SK-N-SH (cell line): ENCODE results near the gene SP3. TPM values are rescaled to one million over a fixed set of nuclear protein-coding genes. Genes with fewer than 3 reads are reported as not detected.
A peak's percentile ranks its signal among the peaks of the same experiment; 100 is the strongest.

Experiments
- CTCF ChIA-PET: fragments of 300-600, 350-600 bp; formaldehyde crosslinking; extraction: SDS; loops from one replicate; lab custom pipeline; 2021; lab: Yijun Ruan, JAX
- POLR2A ChIA-PET: fragments of 350-600 bp; sonication (Branson Sonifier 250); formaldehyde crosslinking; extraction: SDS; loops from one replicate; lab custom pipeline; 2020; ENCODE audit warnings: antibody characterized with exemption, inconsistent platforms; lab: Yijun Ruan, JAX
- DNase-seq: peaks from one replicate; pipeline ENCODE4 v3.0.0; 2012
- H2AFZ ChIP-seq: fragments of 200-600 bp; sonication (generic); 2 replicates; pipeline ENCODE4 v1.8.1; 2016; ENCODE audit warnings: antibody characterized with exemption, mild to moderate bottlenecking, low read depth
- H3F3A ChIP-seq: fragments of 200-600 bp; sonication (generic); replicated peaks from 2 replicates; pipeline ENCODE3; 2016; ENCODE audit warnings: antibody characterized with exemption, mild to moderate bottlenecking; ENCODE audit not compliant: insufficient read depth
- H3K27ac ChIP-seq, 2 experiments: fragments of 200-500 bp in 1 of 2; fragments of 200-600 bp in 1 of 2; sonication (Bioruptor generic) in 1 of 2; sonication (generic), shearing (Covaris generic) in 1 of 2; 2 replicates each; pipeline versions ENCODE4 v1.5.1 to v1.6.1; 2014 to 2016; ENCODE audit warnings: low read depth in 2 of 2, inconsistent platforms in 1 of 2, low read length in 1 of 2, mild to moderate bottlenecking in 1 of 2, mixed read lengths in 1 of 2
- H3K27me3 ChIP-seq: fragments of 200-600 bp; sonication (generic), shearing (Covaris generic); 2 replicates; pipeline ENCODE4 v1.6.1; 2016; ENCODE audit warnings: mixed run types; ENCODE audit not compliant: insufficient read depth
- H3K36me3 ChIP-seq, 2 experiments: fragments of 200-500 bp in 1 of 2; fragments of 200-600 bp in 1 of 2; sonication (Bioruptor generic) in 1 of 2; sonication (generic) in 1 of 2; replicated peaks in 1 of 2; 2 replicates each; pipeline versions ENCODE3 to v1.5.1; 2014 to 2016; ENCODE audit warnings: low read length in 1 of 2, mild to moderate bottlenecking in 1 of 2; ENCODE audit not compliant: insufficient read depth in 2 of 2, control insufficient read depth in 1 of 2
- H3K4me1 ChIP-seq, 2 experiments: fragments of 200-500 bp in 1 of 2; fragments of 200-600 bp in 1 of 2; sonication (Bioruptor generic) in 1 of 2; sonication (generic), shearing (Covaris generic) in 1 of 2; 2 replicates each; pipeline versions ENCODE4 v1.5.1 to v1.6.1; 2014 to 2016; ENCODE audit warnings: low read depth in 1 of 2, low read length in 1 of 2, mixed run types in 1 of 2; ENCODE audit not compliant: insufficient read depth in 2 of 2, control insufficient read depth in 1 of 2
- H3K4me2 ChIP-seq: fragments of 200-600 bp; sonication (generic), shearing (Covaris generic); 2 replicates; pipeline ENCODE4 v1.6.1; 2017; ENCODE audit warnings: mixed run types
- H3K4me3 ChIP-seq, 2 experiments: fragments of 200-500 bp in 1 of 2; fragments of 200-600 bp in 1 of 2; sonication (Bioruptor generic) in 1 of 2; sonication (generic), shearing (Covaris generic) in 1 of 2; 2 replicates each; pipeline versions ENCODE4 v1.5.1 to v1.8.1; 2014 to 2016; ENCODE audit warnings: low read depth in 2 of 2, inconsistent platforms in 1 of 2, low read length in 1 of 2, mild to moderate bottlenecking in 1 of 2, mixed read lengths in 1 of 2, moderate library complexity in 1 of 2
- H3K79me2 ChIP-seq: fragments of 200-600 bp; sonication (generic); 2 replicates; pipeline ENCODE4 v1.8.1; 2017; ENCODE audit warnings: mild to moderate bottlenecking; ENCODE audit not compliant: insufficient read depth
- H3K9ac ChIP-seq: fragments of 200-600 bp; sonication (generic); 2 replicates; pipeline ENCODE4 v1.6.1; 2017; ENCODE audit warnings: mixed run types
- H3K9me2 ChIP-seq: fragments of 200-600 bp; sonication (generic); 2 replicates; pipeline ENCODE4 v1.6.1; 2017; ENCODE audit warnings: mixed run types
- H3K9me3 ChIP-seq: fragments of 200-600 bp; sonication (generic); 2 replicates; pipeline ENCODE4 v1.6.1; 2017; ENCODE audit warnings: mixed run types, mild to moderate bottlenecking, moderate library complexity
- H4K20me1 ChIP-seq: fragments of 200-600 bp; sonication (generic); 2 replicates; pipeline ENCODE4 v1.6.1; 2017; ENCODE audit warnings: mild to moderate bottlenecking, mixed run types; ENCODE audit not compliant: insufficient read depth
- CHD2 ChIP-seq: fragments of 150-350 bp; IDR thresholded peaks from 2 replicates; pipeline ENCODE4 v1.6.1; 2018; ENCODE audit warnings: low read length; ENCODE audit not compliant: partially characterized antibody
- EZH2phosphoT487 ChIP-seq: fragments of 200-600 bp; sonication (generic); IDR thresholded peaks from 2 replicates; pipeline ENCODE4 v1.6.1; 2017; ENCODE audit warnings: low read depth, mixed run types, mild to moderate bottlenecking, antibody characterized with exemption, moderate library complexity, borderline replicate concordance
- FOSL2 ChIP-seq: IDR thresholded peaks from 2 replicates; pipeline ENCODE4 v1.4.0; 2012; ENCODE audit warnings: low read depth, mild to moderate bottlenecking, moderate library complexity, borderline replicate concordance
- FOXM1 ChIP-seq: IDR thresholded peaks from 2 replicates; pipeline ENCODE4 v1.4.0; 2012; ENCODE audit warnings: low read depth, mild to moderate bottlenecking
- GATA2 ChIP-seq: sonication (generic); formaldehyde crosslinking; IDR thresholded peaks from 2 replicates; pipeline ENCODE4 v1.5.0; 2020; ENCODE audit warnings: mild to moderate bottlenecking, missing genetic modification reagents
- JUND ChIP-seq: IDR thresholded peaks from 2 replicates; pipeline ENCODE4 v1.4.0; 2012
- MEF2A ChIP-seq: IDR thresholded peaks from 2 replicates; pipeline ENCODE4 v1.4.0; 2012; ENCODE audit warnings: low read depth, borderline replicate concordance
- MXI1 ChIP-seq: IDR thresholded peaks from 2 replicates; pipeline ENCODE4 v1.6.1; 2012; ENCODE audit warnings: mild to moderate bottlenecking, low read depth, low read length, improper control_type of control experiment
- PBX3 ChIP-seq: IDR thresholded peaks from 2 replicates; pipeline ENCODE4; 2012
- RAD21 ChIP-seq: IDR thresholded peaks from 2 replicates; pipeline ENCODE4 v1.6.1; 2012; ENCODE audit warnings: mild to moderate bottlenecking, low read length
- TCF12 ChIP-seq: IDR thresholded peaks from 2 replicates; pipeline ENCODE4 v1.4.0; 2012
- YY1 ChIP-seq: IDR thresholded peaks from 2 replicates; pipeline ENCODE4 v1.4.0; 2012; ENCODE audit warnings: low read depth, mild to moderate bottlenecking
- WGBS: methylation state at CpG from one replicate; pipeline ENCODE4 v1.1.6; 2017; ENCODE audit warnings: low lambda C conversion rate; 5-methylcytosine and 5-hydroxymethylcytosine counted together
- polyA plus RNA-seq, 3 experiments: library from polyadenylated mRNA; depleted of rRNA; stranded (reverse); fragments of >200 nt; gene quantifications; 2 replicates each; pipeline ENCODE4 v1.2.3, GENCODE V29; 2012
- TF ChIP-seq, protein P1 (sequence below): IDR thresholded peaks from 2 replicates; pipeline ENCODE4 v1.4.0; 2012; ENCODE audit warnings: low read depth, borderline replicate concordance
- TF ChIP-seq, protein P2 (sequence below): IDR thresholded peaks from 2 replicates; pipeline ENCODE4 v1.4.0; 2012; ENCODE audit warnings: low read depth

The SP3 gene
- polyA plus RNA-seq, 1 of the 3 experiments (the other 2 are of a cell fraction), result 23.1 TPM

GRCh38 chr2:173969886-173970285 is 4.7 kb upstream of the SP3 start:
- Histone ChIP-seq H3K36me3 (no peaks in the 10 kb centered on the region), H3K4me1 (peaks cover 2 to 19% of the 10 kb centered on the region in 2 experiments; a peak in 2 of 4 replicates), H3K4me2 (no peak overlapping the region), H3K9me2 (no peaks in the 10 kb centered on the region), H3K27me3 (no peaks in the 10 kb centered on the region), H3K9ac (no peak overlapping the region), H3K9me3 (no peaks in the 10 kb centered on the region), H3K27ac (no peak overlapping the region), H3K79me2 (peaks cover 17% of the 10 kb centered on the region; the same call in 1 of the 2 replicates), H3F3A (peaks cover 16% of the 10 kb centered on the region), H3K4me3 (no peak overlapping the region), H4K20me1 (no peaks in the 10 kb centered on the region), H2AFZ (no peak overlapping the region)
- ChIA-PET CTCF (interaction anchor here (1.0 to 1.8 kb wide), 2 partner anchors 9 to 371 kb away, joined by 3 to 4 read pairs; no protein-coding TSS in a partner anchor), POLR2A (no interaction called here)
- no peak for DNase-seq
- no peak for TF ChIP-seq PBX3
- no peak for TF ChIP-seq RAD21
- TF ChIP-seq EZH2phosphoT487, result no peak
- no peak for TF ChIP-seq GATA2
- no peak for TF ChIP-seq TCF12
- WGBS, result 58% methylated on average over 1 of the region's 1 CpG

- no peak overlapping the region for H3K4me3 ChIP-seq
- POLR2A ChIA-PET, result no interaction called here
- no peak overlapping the region for H2AFZ ChIP-seq
- H3F3A ChIP-seq, result peaks cover 16% of the 10 kb centered on the region
- H3K4me2 ChIP-seq, result no peak overlapping the region
- CTCF ChIA-PET, result no interaction called here
- no peaks in the 10 kb centered on the region for H3K27me3 ChIP-seq
- no peak for DNase-seq
- peaks cover 17% of the 10 kb centered on the region; the same call in 1 of the 2 replicates for H3K79me2 ChIP-seq
- H3K36me3 ChIP-seq, result no peaks in the 10 kb centered on the region
- no peaks in the 10 kb centered on the region for H4K20me1 ChIP-seq
- no peaks in the 10 kb centered on the region for H3K9me2 ChIP-seq
- TF ChIP-seq YY1, result no peak
- no peak for TF ChIP-seq JUND
- no peak for TF ChIP-seq RAD21
- TF ChIP-seq, all 33 proteins: peak for 0
- Histone ChIP-seq H3K27ac (no peak overlapping the region), H3K9me3 (no peaks in the 10 kb centered on the region), H3K9ac (no peak overlapping the region), H3K4me1 (peaks cover 2 to 19% of the 10 kb centered on the region in 2 experiments; a peak in 2 of 4 replicates)
- WGBS, result 79% methylated on average over 6 of the region's 6 CpGs
Measured at GRCh38 chr2:173968551-173968950, 3.4 kb upstream of the SP3 start.

- Histone ChIP-seq H3K79me2 (peaks cover 36% of the 10 kb centered on the region), H3K9me2 (no peaks in the 10 kb centered on the region), H3K9ac (peak overlapping the region; percentile 99), H3K4me3 (peak overlapping the region; percentile 84 to 91), H3K36me3 (peaks cover 9 to 10% of the 10 kb centered on the region in 2 experiments), H3K4me1 (peaks cover 10 to 14% of the 10 kb centered on the region in 2 experiments; a peak in 2 of 4 replicates), H3K27me3 (no peaks in the 10 kb centered on the region), H3K9me3 (0 out of 2 replicates have a peak, but pooled peaks cover 3% of the 10 kb centered on the region), H3K4me2 (peak overlapping the region; percentile 74), H2AFZ (peak overlapping the region; percentile 55), H3F3A (peaks cover 23% of the 10 kb centered on the region), H4K20me1 (peaks cover 9% of the 10 kb centered on the region), H3K27ac (peak overlapping the region; percentile 95 to 100)
- CTCF ChIA-PET, result interaction anchor here (0.8 kb wide), 1 partner anchor 58 kb away, joined by 3 read pairs; no protein-coding TSS in a partner anchor
- DNase-seq, result no peak
- 53% methylated on average over 8 of the region's 8 CpGs for WGBS
- POLR2A ChIA-PET, result interaction anchor here (0.7 to 1.1 kb wide), 3 partner anchors 57 to 85 kb away, joined by 3 read pairs; no protein-coding TSS in a partner anchor
- TF ChIP-seq JUND (no peak), RAD21 (no peak), YY1 (no peak), GATA2 (no peak), CHD2 (no peak), PBX3 (no peak), MEF2A (no peak), MXI1 (no peak), FOSL2 (no peak), FOXM1 (no peak)
- TF ChIP-seq, protein P1, sequence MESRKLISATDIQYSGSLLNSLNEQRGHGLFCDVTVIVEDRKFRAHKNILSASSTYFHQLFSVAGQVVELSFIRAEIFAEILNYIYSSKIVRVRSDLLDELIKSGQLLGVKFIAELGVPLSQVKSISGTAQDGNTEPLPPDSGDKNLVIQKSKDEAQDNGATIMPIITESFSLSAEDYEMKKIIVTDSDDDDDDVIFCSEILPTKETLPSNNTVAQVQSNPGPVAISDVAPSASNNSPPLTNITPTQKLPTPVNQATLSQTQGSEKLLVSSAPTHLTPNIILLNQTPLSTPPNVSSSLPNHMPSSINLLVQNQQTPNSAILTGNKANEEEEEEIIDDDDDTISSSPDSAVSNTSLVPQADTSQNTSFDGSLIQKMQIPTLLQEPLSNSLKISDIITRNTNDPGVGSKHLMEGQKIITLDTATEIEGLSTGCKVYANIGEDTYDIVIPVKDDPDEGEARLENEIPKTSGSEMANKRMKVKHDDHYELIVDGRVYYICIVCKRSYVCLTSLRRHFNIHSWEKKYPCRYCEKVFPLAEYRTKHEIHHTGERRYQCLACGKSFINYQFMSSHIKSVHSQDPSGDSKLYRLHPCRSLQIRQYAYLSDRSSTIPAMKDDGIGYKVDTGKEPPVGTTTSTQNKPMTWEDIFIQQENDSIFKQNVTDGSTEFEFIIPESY, result no peak
- TF ChIP-seq, protein P2, sequence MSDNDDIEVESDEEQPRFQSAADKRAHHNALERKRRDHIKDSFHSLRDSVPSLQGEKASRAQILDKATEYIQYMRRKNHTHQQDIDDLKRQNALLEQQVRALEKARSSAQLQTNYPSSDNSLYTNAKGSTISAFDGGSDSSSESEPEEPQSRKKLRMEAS, result no peak
Measured at GRCh38 chr2:173966274-173967098, 1.3 kb upstream of the SP3 start.
